PC-3 (cell line): ENCODE measurements around the gene FANCC.

Experiments
- CTCF ChIP-seq: fragments of 300-600 bp; sonication (generic); conservative IDR thresholded peaks from 2 replicates; pipeline ENCODE4 v1.5.1; 2017; ENCODE audit warnings: antibody characterized with exemption, low read depth, mild to moderate bottlenecking, low read length
- EZH2 ChIP-seq: fragments of 300-600 bp; sonication (generic); IDR thresholded peaks from one replicate; pipeline ENCODE4 v1.6.1; 2017; ENCODE audit warnings: antibody characterized with exemption, mild to moderate bottlenecking, low read length; ENCODE audit not compliant: unreplicated experiment

- TF ChIP-seq CTCF, result no peak
- no peak for TF ChIP-seq EZH2
Measured at GRCh38 chr9:95280745-95281144, 36.8 kb downstream of the FANCC start.
